ENCODE results near the gene PRPF39.

Gene PRPF39

GRCh38 chr14:45095143-45095542 is 11.2 kb downstream of the PRPF39 start:
- H3K18ac ChIP-seq (ENCODE audit: low read length): no peak overlapping the region
- WGBS (ENCODE audit: extremely low coverage, insufficient coverage, insufficient read length): no CpG with 5 or more reads among the region's 4 CpGs

GRCh38 chr14:45096218-45096617 is 12.3 kb downstream of the PRPF39 start:
- no peak overlapping the region for H3K4ac ChIP-seq (ENCODE audit: low read depth, low read length)
- no peak overlapping the region for H3K4me3 ChIP-seq (ENCODE audit: low read depth, low read length)
- no peak overlapping the region for H2BK12ac ChIP-seq (ENCODE audit: low read length)
- H3K79me1 ChIP-seq (ENCODE audit: low read length): no peaks in the 10 kb centered on the region
- no peak for DNase-seq
- H4K91ac ChIP-seq (ENCODE audit: low read depth, low read length): no peak overlapping the region
- no peak overlapping the region for H3K9ac ChIP-seq (ENCODE audit: low read length)
- H3K36me3 ChIP-seq (ENCODE audit: control insufficient read depth in 1 of 2, insufficient read depth in 2 of 2, low read length in 2 of 2): peaks cover 8 to 12% of the 10 kb centered on the region in 2 experiments
- H3K27me3 ChIP-seq (ENCODE audit: insufficient read depth, low read length): no peaks in the 10 kb centered on the region
- no peak overlapping the region for H2BK5ac ChIP-seq (ENCODE audit: low read depth, low read length, poor library complexity)
- H2AK5ac ChIP-seq (ENCODE audit: low read length): no peak overlapping the region
- H3K18ac ChIP-seq (ENCODE audit: low read length): no peak overlapping the region
- H3K14ac ChIP-seq (ENCODE audit: low read length): no peak overlapping the region
- peak overlapping the region; percentile 12 for H3K23ac ChIP-seq (ENCODE audit: low read length)
- H3K4me1 ChIP-seq (ENCODE audit: control insufficient read depth in 1 of 2, insufficient read depth in 2 of 2, low read length in 2 of 2): no peaks in the 10 kb centered on the region
- no peak overlapping the region for H4K8ac ChIP-seq (ENCODE audit: low read depth, low read length)
- H2BK120ac ChIP-seq (ENCODE audit: insufficient read depth, low read length, poor library complexity): no peak overlapping the region
- H3K9me3 ChIP-seq (ENCODE audit: insufficient read depth, low read depth, low read length): no peaks in the 10 kb centered on the region
- H4K12ac ChIP-seq (ENCODE audit: low read depth, low read length): no peak overlapping the region
- no peaks in the 10 kb centered on the region for H3K79me2 ChIP-seq (ENCODE audit: control insufficient read depth, insufficient read depth, low read length, poor library complexity)
- WGBS (ENCODE audit: extremely low coverage, insufficient coverage, insufficient read length): no CpG with 5 or more reads among the region's 4 CpGs
- H2AFZ ChIP-seq (ENCODE audit: insufficient read depth, low read length, poor library complexity): no peak overlapping the region
- no peak overlapping the region for H3K27ac ChIP-seq (ENCODE audit: low read depth, low read length)
- H3K4me2 ChIP-seq (ENCODE audit: low read length): no peak overlapping the region

More at GRCh38 chr14:45095143-45095542, 11.2 kb downstream of the PRPF39 start:
- no peak for DNase-seq
- H4K8ac ChIP-seq (ENCODE audit: low read depth, low read length): no peak overlapping the region
- no peaks in the 10 kb centered on the region for H3K79me1 ChIP-seq (ENCODE audit: low read length)
- no peaks in the 10 kb centered on the region for H3K9me3 ChIP-seq (ENCODE audit: insufficient read depth, low read depth, low read length)
- H4K12ac ChIP-seq (ENCODE audit: low read depth, low read length): no peak overlapping the region
- H2AK5ac ChIP-seq (ENCODE audit: low read length): no peak overlapping the region
- no peaks in the 10 kb centered on the region for H3K4me1 ChIP-seq (ENCODE audit: control insufficient read depth in 1 of 2, insufficient read depth in 2 of 2, low read length in 2 of 2)
- no peak overlapping the region for H3K4me3 ChIP-seq (ENCODE audit: low read depth, low read length)
- H3K27me3 ChIP-seq (ENCODE audit: insufficient read depth, low read length): no peaks in the 10 kb centered on the region
- H3K27ac ChIP-seq (ENCODE audit: low read depth, low read length): no peak overlapping the region
- no peak overlapping the region for H2BK12ac ChIP-seq (ENCODE audit: low read length)
- H3K14ac ChIP-seq (ENCODE audit: low read length): no peak overlapping the region
- H4K91ac ChIP-seq (ENCODE audit: low read depth, low read length): no peak overlapping the region
- H2AFZ ChIP-seq (ENCODE audit: insufficient read depth, low read length, poor library complexity): no peak overlapping the region
- no peak overlapping the region for H2BK5ac ChIP-seq (ENCODE audit: low read depth, low read length, poor library complexity)
- H3K23ac ChIP-seq (ENCODE audit: low read length): no peak overlapping the region
- H3K79me2 ChIP-seq (ENCODE audit: control insufficient read depth, insufficient read depth, low read length, poor library complexity): no peaks in the 10 kb centered on the region
- no peak overlapping the region for H3K4me2 ChIP-seq (ENCODE audit: low read length)
- no peak overlapping the region for H3K4ac ChIP-seq (ENCODE audit: low read depth, low read length)
- H3K36me3 ChIP-seq (ENCODE audit: control insufficient read depth in 1 of 2, insufficient read depth in 2 of 2, low read length in 2 of 2): peaks cover 8 to 12% of the 10 kb centered on the region in 2 experiments
- no peak overlapping the region for H3K9ac ChIP-seq (ENCODE audit: low read length)
- no peak overlapping the region for H2BK120ac ChIP-seq (ENCODE audit: insufficient read depth, low read length, poor library complexity)

- Histone ChIP-seq H3K9ac (ENCODE audit: low read length) (no peak overlapping the region), H3K4me1 (ENCODE audit: control insufficient read depth in 1 of 2, insufficient read depth in 2 of 2, low read length in 2 of 2) (no peaks in the 10 kb centered on the region), H3K4ac (ENCODE audit: low read depth, low read length) (no peak overlapping the region), H3K4me2 (ENCODE audit: low read length) (no peak overlapping the region), H3K36me3 (ENCODE audit: control insufficient read depth in 1 of 2, insufficient read depth in 2 of 2, low read length in 2 of 2) (peaks cover 18% of the 10 kb centered on the region in 2 experiments), H4K91ac (ENCODE audit: low read depth, low read length) (no peak overlapping the region), H3K79me2 (ENCODE audit: control insufficient read depth, insufficient read depth, low read length, poor library complexity) (no peaks in the 10 kb centered on the region), H2BK120ac (ENCODE audit: insufficient read depth, low read length, poor library complexity) (no peak overlapping the region), H3K23ac (ENCODE audit: low read length) (no peak overlapping the region), H3K18ac (ENCODE audit: low read length) (no peak overlapping the region), H3K79me1 (ENCODE audit: low read length) (no peaks in the 10 kb centered on the region), H2AK5ac (ENCODE audit: low read length) (no peak overlapping the region), H3K4me3 (ENCODE audit: low read depth, low read length) (no peak overlapping the region), H2BK12ac (ENCODE audit: low read length) (no peak overlapping the region), H2BK5ac (ENCODE audit: low read depth, low read length, poor library complexity) (no peak overlapping the region), H3K14ac (ENCODE audit: low read length) (no peak overlapping the region), H3K27me3 (ENCODE audit: insufficient read depth, low read length) (no peaks in the 10 kb centered on the region), H4K12ac (ENCODE audit: low read depth, low read length) (no peak overlapping the region), H4K8ac (ENCODE audit: low read depth, low read length) (no peak overlapping the region), H3K9me3 (ENCODE audit: insufficient read depth, low read depth, low read length) (no peaks in the 10 kb centered on the region), H3K27ac (ENCODE audit: low read depth, low read length) (no peak overlapping the region), H2AFZ (ENCODE audit: insufficient read depth, low read length, poor library complexity) (no peak overlapping the region)
- no peak for DNase-seq
Measured at GRCh38 chr14:45103806-45104205, 19.9 kb downstream of the PRPF39 start.

GRCh38 chr14:45104561-45104960 is 20.6 kb downstream of the PRPF39 start:
- H3K14ac ChIP-seq (ENCODE audit: low read length): no peak overlapping the region
- no peak overlapping the region for H3K9ac ChIP-seq (ENCODE audit: low read length)
- H4K12ac ChIP-seq (ENCODE audit: low read depth, low read length): no peak overlapping the region
- DNase-seq: no peak
- no peak overlapping the region for H4K8ac ChIP-seq (ENCODE audit: low read depth, low read length)
- no peak overlapping the region for H3K4me3 ChIP-seq (ENCODE audit: low read depth, low read length)
- peaks cover 19% of the 10 kb centered on the region in 2 experiments for H3K36me3 ChIP-seq (ENCODE audit: control insufficient read depth in 1 of 2, insufficient read depth in 2 of 2, low read length in 2 of 2)
- H2BK120ac ChIP-seq (ENCODE audit: insufficient read depth, low read length, poor library complexity): no peak overlapping the region
- H3K4me1 ChIP-seq (ENCODE audit: control insufficient read depth in 1 of 2, insufficient read depth in 2 of 2, low read length in 2 of 2): no peaks in the 10 kb centered on the region
- no peak overlapping the region for H2BK12ac ChIP-seq (ENCODE audit: low read length)
- no peak overlapping the region for H2AFZ ChIP-seq (ENCODE audit: insufficient read depth, low read length, poor library complexity)
- H3K27ac ChIP-seq (ENCODE audit: low read depth, low read length): no peak overlapping the region
- 100% methylated on average over 1 of the region's 1 CpG for WGBS (ENCODE audit: extremely low coverage, insufficient coverage, insufficient read length)
- H2BK5ac ChIP-seq (ENCODE audit: low read depth, low read length, poor library complexity): no peak overlapping the region
- no peak overlapping the region for H3K18ac ChIP-seq (ENCODE audit: low read length)
- no peaks in the 10 kb centered on the region for H3K79me2 ChIP-seq (ENCODE audit: control insufficient read depth, insufficient read depth, low read length, poor library complexity)
- H3K23ac ChIP-seq (ENCODE audit: low read length): no peak overlapping the region
- no peaks in the 10 kb centered on the region for H3K27me3 ChIP-seq (ENCODE audit: insufficient read depth, low read length)
- H3K4ac ChIP-seq (ENCODE audit: low read depth, low read length): no peak overlapping the region
- H4K91ac ChIP-seq (ENCODE audit: low read depth, low read length): no peak overlapping the region
- no peak overlapping the region for H3K4me2 ChIP-seq (ENCODE audit: low read length)
- H2AK5ac ChIP-seq (ENCODE audit: low read length): no peak overlapping the region
- no peaks in the 10 kb centered on the region for H3K79me1 ChIP-seq (ENCODE audit: low read length)
- H3K9me3 ChIP-seq (ENCODE audit: insufficient read depth, low read depth, low read length): no peaks in the 10 kb centered on the region
